H9 (cell line): Measurements from ENCODE around the gene MAPKAPK3. TPM values are rescaled to one million over a fixed set of nuclear protein-coding genes. Genes with fewer than 3 reads are reported as not detected.

ENCODE experiments used
- DNase-seq: peaks from one replicate; pipeline ENCODE4 v3.0.0-alpha.2; 2017
- H2AFZ ChIP-seq: one replicate; pipeline ENCODE4 v1.6.1; 2013; ENCODE audit warnings: mild to moderate bottlenecking, low read length, control low read depth, moderate library complexity
- H2AK5ac ChIP-seq: 2 replicates; pipeline ENCODE4 v1.6.1; 2013; ENCODE audit warnings: low read length, control low read depth, mixed read lengths; ENCODE audit not compliant: insufficient read length
- H2BK120ac ChIP-seq: one replicate; pipeline ENCODE4 v1.6.1; 2013; ENCODE audit warnings: low read depth, mild to moderate bottlenecking, low read length, control low read depth, inconsistent platforms; ENCODE audit not compliant: poor library complexity, severe bottlenecking
- H2BK12ac ChIP-seq: 2 replicates; pipeline ENCODE4 v1.6.1; 2013; ENCODE audit warnings: low read length, control low read depth, mixed read lengths, low read depth; ENCODE audit not compliant: insufficient read length
- H2BK15ac ChIP-seq: 2 replicates; pipeline ENCODE4 v1.6.1; 2013; ENCODE audit warnings: low read depth, low read length, control low read depth
- H2BK20ac ChIP-seq: one replicate; pipeline ENCODE4 v1.6.1; 2013; ENCODE audit warnings: low read depth, mild to moderate bottlenecking, low read length, control low read depth, inconsistent platforms; ENCODE audit not compliant: poor library complexity, severe bottlenecking
- H2BK5ac ChIP-seq: 2 replicates; pipeline ENCODE4 v1.6.1; 2013; ENCODE audit warnings: low read length, control low read depth, mixed read lengths; ENCODE audit not compliant: insufficient read length
- H3K14ac ChIP-seq: 2 replicates; pipeline ENCODE4 v1.6.1; 2013; ENCODE audit warnings: low read length, control low read depth; ENCODE audit not compliant: insufficient read depth
- H3K18ac ChIP-seq: 2 replicates; pipeline ENCODE4 v1.6.1; 2013; ENCODE audit warnings: low read depth, mild to moderate bottlenecking, mixed read lengths, low read length, control low read depth; ENCODE audit not compliant: insufficient read length
- H3K23ac ChIP-seq: 2 replicates; pipeline ENCODE4 v1.6.1; 2013; ENCODE audit warnings: low read length, control low read depth, mixed read lengths, low read depth; ENCODE audit not compliant: insufficient read length
- H3K23me2 ChIP-seq: 2 replicates; pipeline ENCODE4 v1.6.1; 2013; ENCODE audit warnings: low read depth, mild to moderate bottlenecking, mixed read lengths, low read length, control low read depth; ENCODE audit not compliant: insufficient read length, poor library complexity, severe bottlenecking
- H3K27ac ChIP-seq: 2 replicates; pipeline ENCODE4 v1.5.1; 2013; ENCODE audit warnings: low read length, control low read depth, mixed read lengths, low read depth; ENCODE audit not compliant: insufficient read length
- H3K27me3 ChIP-seq: 2 replicates; pipeline ENCODE4 v1.6.1; 2013; ENCODE audit warnings: low read length, control low read depth, inconsistent platforms; ENCODE audit not compliant: insufficient read depth
- H3K4ac ChIP-seq: 2 replicates; pipeline ENCODE4 v1.6.1; 2013; ENCODE audit warnings: low read depth, mild to moderate bottlenecking, control low read depth, inconsistent platforms, low read length, moderate library complexity
- H3K4me1 ChIP-seq: 2 replicates; pipeline ENCODE4 v1.6.1; 2013; ENCODE audit warnings: low read length, control low read depth, inconsistent platforms; ENCODE audit not compliant: insufficient read depth
- H3K4me2 ChIP-seq: 2 replicates; pipeline ENCODE4 v1.6.1; 2013; ENCODE audit warnings: low read length, control low read depth, mixed read lengths; ENCODE audit not compliant: insufficient read length, insufficient read depth
- H3K56ac ChIP-seq: 2 replicates; pipeline ENCODE4 v1.6.1; 2013; ENCODE audit warnings: low read depth, mild to moderate bottlenecking, mixed read lengths, low read length, control low read depth; ENCODE audit not compliant: insufficient read length
- H3K79me1 ChIP-seq: 2 replicates; pipeline ENCODE4 v1.6.1; 2013; ENCODE audit warnings: low read depth, mild to moderate bottlenecking, moderate library complexity, low read length, control low read depth, inconsistent platforms; ENCODE audit not compliant: insufficient read depth, poor library complexity, severe bottlenecking
- H3K79me2 ChIP-seq: 2 replicates; pipeline ENCODE4 v1.6.1; 2013; ENCODE audit warnings: low read length, control low read depth, inconsistent platforms; ENCODE audit not compliant: insufficient read depth
- H3K9ac ChIP-seq: 2 replicates; pipeline ENCODE4 v1.6.1; 2013; ENCODE audit warnings: low read length, control low read depth, mixed read lengths; ENCODE audit not compliant: insufficient read length; ENCODE audit errors: extremely low read depth
- H3K9me3 ChIP-seq: one replicate; pipeline ENCODE4 v1.6.1; 2013; ENCODE audit warnings: low read depth, low read length, inconsistent platforms; ENCODE audit not compliant: control insufficient read depth
- H3T11ph ChIP-seq: one replicate; pipeline ENCODE4 v1.6.1; 2013; ENCODE audit warnings: mild to moderate bottlenecking, low read length, control low read depth, inconsistent platforms
- H4K20me1 ChIP-seq: one replicate; pipeline ENCODE4 v1.6.1; 2013; ENCODE audit not compliant: control insufficient read depth, insufficient read length, insufficient read depth
- H4K5ac ChIP-seq: 2 replicates; pipeline ENCODE4 v1.6.1; 2013; ENCODE audit warnings: low read depth, mild to moderate bottlenecking, mixed read lengths, low read length, control low read depth; ENCODE audit not compliant: insufficient read length
- H4K8ac ChIP-seq: replicated peaks from 2 replicates; pipeline ENCODE4 v1.6.1; 2013; ENCODE audit warnings: low read length, control low read depth, mixed read lengths, low read depth; ENCODE audit not compliant: insufficient read length
- H4K91ac ChIP-seq: 2 replicates; pipeline ENCODE4 v1.6.1; 2013; ENCODE audit warnings: low read depth, mild to moderate bottlenecking, moderate library complexity, mixed read lengths, low read length, control low read depth; ENCODE audit not compliant: insufficient read length
- H3K27ac Mint-ChIP-seq, 3 experiments: 2 replicates in 2 of 3; 3 replicates in 1 of 3; pipeline ENCODE4 v1.8.0; 2020 to 2021; ENCODE audit warnings: mixed read lengths in 3 of 3, mild to moderate bottlenecking in 1 of 3, moderate library complexity in 1 of 3
- H3K27me3 Mint-ChIP-seq: 2 replicates; pipeline ENCODE4 v1.8.0; 2021; ENCODE audit warnings: low read depth, mild to moderate bottlenecking, moderate library complexity, mixed read lengths
- H3K36me3 Mint-ChIP-seq, 3 experiments: 2 replicates in 2 of 3; 3 replicates in 1 of 3; pipeline ENCODE4 v1.8.0; 2020 to 2021; ENCODE audit warnings: low read depth in 3 of 3, mixed read lengths in 3 of 3; ENCODE audit not compliant: insufficient read depth in 1 of 3
- H3K4me1 Mint-ChIP-seq, 2 experiments: 2 replicates each; pipeline ENCODE4 v1.8.0; 2020; ENCODE audit warnings: mixed read lengths in 2 of 2
- H3K4me3 Mint-ChIP-seq, 2 experiments: 2 replicates in 1 of 2; 3 replicates in 1 of 2; pipeline ENCODE4 v1.8.0; 2020 to 2021; ENCODE audit warnings: mild to moderate bottlenecking in 2 of 2, mixed read lengths in 2 of 2, moderate library complexity in 1 of 2
- H3K9me3 Mint-ChIP-seq, 2 experiments: 2 replicates in 1 of 2; 3 replicates in 1 of 2; pipeline ENCODE4 v1.8.0; 2020; ENCODE audit warnings: mild to moderate bottlenecking in 2 of 2, mixed read lengths in 2 of 2, moderate library complexity in 1 of 2
- WGBS: extraction: QIAGEN DNeasy Blood & Tissue Kit; methylation state at CpG from one replicate; pipeline ENCODE4 v1.1.7; 2013; ENCODE audit warnings: missing lambda C conversion rate, low lambda C conversion rate, mixed read lengths; ENCODE audit not compliant: insufficient read length; ENCODE audit errors: extremely low coverage; 5-methylcytosine and 5-hydroxymethylcytosine counted together
- total RNA-seq: library from RNA; stranded (reverse); gene quantifications from 2 replicates; pipeline ENCODE4 v1.2.1, GENCODE V29; 2021
- TF ChIP-seq, protein P1 (sequence below): fragments of 200-600 bp; sonication (generic); conservative IDR thresholded peaks from 3 replicates; pipeline ENCODE4 v1.8.0; 2021; ENCODE audit warnings: antibody characterized with exemption, mild to moderate bottlenecking

Gene MAPKAPK3
- total RNA-seq, 1 experiment from 2014 or later = 57.9 TPM

DNA sequence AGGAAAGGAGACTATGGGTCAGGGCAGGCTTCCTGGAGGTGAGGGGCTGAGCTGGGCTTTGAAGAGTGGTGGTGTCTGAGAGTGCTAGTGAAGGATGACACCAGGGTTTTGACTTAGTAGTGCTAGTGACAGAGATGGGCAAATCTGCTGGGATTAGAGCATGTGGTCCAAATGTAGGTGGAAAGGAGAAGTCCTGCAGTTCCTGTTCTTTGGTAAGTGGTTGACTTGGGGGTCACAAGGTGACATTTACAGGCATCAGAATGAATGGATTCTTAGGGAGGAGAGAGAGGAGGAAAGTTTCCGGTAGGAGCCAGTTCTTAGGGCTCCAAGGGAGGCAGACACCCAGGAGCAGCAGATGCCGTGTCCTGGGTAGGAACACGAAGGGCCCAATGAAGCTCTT, 57.0 kb downstream of the MAPKAPK3 start:
- no peaks in the 10 kb centered on the region; a peak in 1 of 7 replicates for H3K36me3 Mint-ChIP-seq
- Histone ChIP-seq H2BK5ac (no peak overlapping the region), H3K9me3 (no peaks in the 10 kb centered on the region), H3K27me3 (peaks cover 3% of the 10 kb centered on the region; the same call in 1 of the 2 replicates), H3K14ac (no peak overlapping the region), H3K56ac (no peak overlapping the region), H2BK120ac (no peak overlapping the region), H4K8ac (no peak overlapping the region), H2BK20ac (no peak overlapping the region), H2AK5ac (no peak overlapping the region), H4K5ac (no peak overlapping the region), H4K20me1 (no peaks in the 10 kb centered on the region), H2AFZ (no peak overlapping the region), H3K4me1 (no peaks in the 10 kb centered on the region), H3K18ac (no peak overlapping the region), H3K27ac (no peak overlapping the region), H2BK12ac (no peak overlapping the region), H3K23me2 (peaks cover 4% of the 10 kb centered on the region), H3K79me1 (no peaks in the 10 kb centered on the region), H3K9ac (no peak overlapping the region), H3T11ph (no peak overlapping the region), H4K91ac (no peak overlapping the region), H3K4me2 (peak overlapping the region; percentile 66), H3K79me2 (no peaks in the 10 kb centered on the region), H3K4ac (no peak overlapping the region), H3K23ac (no peak overlapping the region), H2BK15ac (no peak overlapping the region)
- H3K27ac Mint-ChIP-seq = no peak overlapping the region
- no CpG with 5 or more reads among the region's 3 CpGs for WGBS
- peak overlapping the region; percentile 48 to 72 for H3K4me3 Mint-ChIP-seq
- TF ChIP-seq, protein P1, sequence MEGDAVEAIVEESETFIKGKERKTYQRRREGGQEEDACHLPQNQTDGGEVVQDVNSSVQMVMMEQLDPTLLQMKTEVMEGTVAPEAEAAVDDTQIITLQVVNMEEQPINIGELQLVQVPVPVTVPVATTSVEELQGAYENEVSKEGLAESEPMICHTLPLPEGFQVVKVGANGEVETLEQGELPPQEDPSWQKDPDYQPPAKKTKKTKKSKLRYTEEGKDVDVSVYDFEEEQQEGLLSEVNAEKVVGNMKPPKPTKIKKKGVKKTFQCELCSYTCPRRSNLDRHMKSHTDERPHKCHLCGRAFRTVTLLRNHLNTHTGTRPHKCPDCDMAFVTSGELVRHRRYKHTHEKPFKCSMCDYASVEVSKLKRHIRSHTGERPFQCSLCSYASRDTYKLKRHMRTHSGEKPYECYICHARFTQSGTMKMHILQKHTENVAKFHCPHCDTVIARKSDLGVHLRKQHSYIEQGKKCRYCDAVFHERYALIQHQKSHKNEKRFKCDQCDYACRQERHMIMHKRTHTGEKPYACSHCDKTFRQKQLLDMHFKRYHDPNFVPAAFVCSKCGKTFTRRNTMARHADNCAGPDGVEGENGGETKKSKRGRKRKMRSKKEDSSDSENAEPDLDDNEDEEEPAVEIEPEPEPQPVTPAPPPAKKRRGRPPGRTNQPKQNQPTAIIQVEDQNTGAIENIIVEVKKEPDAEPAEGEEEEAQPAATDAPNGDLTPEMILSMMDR = no peak
- peaks cover 35 to 37% of the 10 kb centered on the region in 2 experiments for H3K4me1 Mint-ChIP-seq
- DNase-seq = no peak
- peaks cover 31% of the 10 kb centered on the region for H3K27me3 Mint-ChIP-seq
- no peaks in the 10 kb centered on the region for H3K9me3 Mint-ChIP-seq
